AG04450 (cell line): Measurements from ENCODE around the gene PIKFYVE. TPM values are rescaled to one million over a fixed set of nuclear protein-coding genes. Genes with fewer than 3 reads are reported as not detected.

Experiments
- CTCF ChIA-PET: fragments of 300-600, 350-600 bp; formaldehyde crosslinking; extraction: SDS; loops from one replicate; lab custom pipeline; 2022; ENCODE audit warnings: antibody characterized with exemption, inconsistent platforms; lab: Charles Lee
- POLR2A ChIA-PET: fragments of 350-600 bp; formaldehyde crosslinking; extraction: SDS; loops from one replicate; lab custom pipeline; 2021; ENCODE audit warnings: antibody characterized with exemption, inconsistent platforms; lab: Yijun Ruan, JAX
- DNase-seq: peaks from one replicate; pipeline ENCODE4 v3.0.0-alpha.2; 2011; ENCODE audit warnings: low read depth, low spot score
- H3K27ac ChIP-seq: one replicate; pipeline ENCODE4 v1.5.1; 2012; ENCODE audit warnings: low read depth, low read length, control low read depth
- H3K27me3 ChIP-seq: one replicate; pipeline ENCODE4 v1.6.0; 2012; ENCODE audit warnings: low read length; ENCODE audit not compliant: control insufficient read depth, insufficient read depth
- H3K4me3 ChIP-seq: 2 replicates; pipeline ENCODE4 v1.5.1; 2011; ENCODE audit warnings: mild to moderate bottlenecking, low read depth, low read length, control low read depth
- H3K9me3 ChIP-seq: 2 replicates; pipeline ENCODE4 v1.5.1; 2012; ENCODE audit warnings: low read length; ENCODE audit not compliant: control insufficient read depth, insufficient read depth
- polyA plus RNA-seq: library from polyadenylated mRNA; depleted of rRNA; stranded (reverse); fragments of >200 nt; gene quantifications from 2 replicates; pipeline ENCODE4 v1.2.3, GENCODE V29; 2011; rRNA removed
- TF ChIP-seq, protein P1 (sequence below): IDR thresholded peaks from 2 replicates; pipeline ENCODE4 v1.5.1; 2011; ENCODE audit warnings: low read depth, low read length, control low read depth, inconsistent platforms

Gene PIKFYVE
- polyA plus RNA-seq, 1 experiment = 23.8 TPM

- Histone ChIP-seq H3K4me3 (no peak overlapping the region), H3K9me3 (no peaks in the 10 kb centered on the region), H3K27ac (no peak overlapping the region), H3K27me3 (no peaks in the 10 kb centered on the region)
- TF ChIP-seq, protein P1, sequence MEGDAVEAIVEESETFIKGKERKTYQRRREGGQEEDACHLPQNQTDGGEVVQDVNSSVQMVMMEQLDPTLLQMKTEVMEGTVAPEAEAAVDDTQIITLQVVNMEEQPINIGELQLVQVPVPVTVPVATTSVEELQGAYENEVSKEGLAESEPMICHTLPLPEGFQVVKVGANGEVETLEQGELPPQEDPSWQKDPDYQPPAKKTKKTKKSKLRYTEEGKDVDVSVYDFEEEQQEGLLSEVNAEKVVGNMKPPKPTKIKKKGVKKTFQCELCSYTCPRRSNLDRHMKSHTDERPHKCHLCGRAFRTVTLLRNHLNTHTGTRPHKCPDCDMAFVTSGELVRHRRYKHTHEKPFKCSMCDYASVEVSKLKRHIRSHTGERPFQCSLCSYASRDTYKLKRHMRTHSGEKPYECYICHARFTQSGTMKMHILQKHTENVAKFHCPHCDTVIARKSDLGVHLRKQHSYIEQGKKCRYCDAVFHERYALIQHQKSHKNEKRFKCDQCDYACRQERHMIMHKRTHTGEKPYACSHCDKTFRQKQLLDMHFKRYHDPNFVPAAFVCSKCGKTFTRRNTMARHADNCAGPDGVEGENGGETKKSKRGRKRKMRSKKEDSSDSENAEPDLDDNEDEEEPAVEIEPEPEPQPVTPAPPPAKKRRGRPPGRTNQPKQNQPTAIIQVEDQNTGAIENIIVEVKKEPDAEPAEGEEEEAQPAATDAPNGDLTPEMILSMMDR = no peak
- POLR2A ChIA-PET = no interaction called here
- CTCF ChIA-PET = interaction anchor here (0.8 to 1.6 kb wide), 3 partner anchors 23 to 936 kb away, joined by 3 to 6 read pairs (median 3); no protein-coding TSS in a partner anchor
- no peak for DNase-seq
Measured at GRCh38 chr2:208399201-208399600, 133.1 kb downstream of the PIKFYVE start.

GRCh38 chr2:208406474-208407451 lies 140.7 kb downstream of the PIKFYVE start, which contains the start of gene PTH2R:
TSS of gene PTH2R (plus strand) at chr2:208406792. CDS start at chr2:208407044, 252 bp downstream.
- ChIA-PET POLR2A (no interaction called here), CTCF (interaction anchor here (1.0 to 1.7 kb wide), 4 partner anchors 11 to 927 kb away, joined by 3 to 4 read pairs (median 4); no protein-coding TSS in a partner anchor)
- DNase-seq = no peak
- Histone ChIP-seq H3K9me3 (no peaks in the 10 kb centered on the region), H3K4me3 (no peak within 1 kb of the TSS; the same call in 1 of the 2 replicates), H3K27me3 (peaks cover 12% of the 10 kb centered on the region), H3K27ac (no peak within 1 kb of the TSS)
- TF ChIP-seq, protein P1 = no peak

DNA sequence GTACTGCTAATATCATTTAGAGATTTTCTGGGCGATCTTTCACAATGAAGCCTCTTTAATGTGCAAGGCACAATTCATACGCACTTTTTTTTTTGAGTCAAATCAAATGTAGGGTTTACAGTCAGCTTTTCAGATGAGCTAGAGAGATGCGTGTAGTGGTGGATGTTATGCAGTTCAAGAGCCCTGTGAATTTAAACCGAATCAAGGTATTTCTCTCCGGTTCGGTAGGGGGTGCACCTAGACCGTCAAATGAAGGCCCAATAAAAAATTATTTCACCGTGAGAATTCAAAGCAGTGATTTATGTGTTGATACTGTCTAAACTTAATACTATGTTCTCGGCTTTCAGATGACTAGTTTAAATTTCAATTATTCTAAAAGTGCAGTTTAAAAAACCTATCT lies 141.6 kb downstream of the PIKFYVE start:
- ChIA-PET POLR2A (no interaction called here), CTCF (interaction anchor here (1.0 to 1.2 kb wide), 3 partner anchors 10 to 926 kb away, joined by 3 to 4 read pairs (median 3); no protein-coding TSS in a partner anchor)
- TF ChIP-seq, protein P1 = peak; percentile 12; the same call in 1 of the 2 replicates
- no peak for DNase-seq
- Histone ChIP-seq H3K4me3 (no peak overlapping the region), H3K27ac (no peak overlapping the region), H3K27me3 (peaks cover 12% of the 10 kb centered on the region), H3K9me3 (no peaks in the 10 kb centered on the region)

Other genes with a start within 250 kb of the PIKFYVE start
- 5.3 and 7.0 TPM in 2 replicates for gene PLEKHM3, start 240.7 kb upstream of the PIKFYVE start, polyA plus RNA-seq
- not detected in 2 replicates for gene CRYGD, start 141.7 kb upstream of the PIKFYVE start, polyA plus RNA-seq
- not detected in 2 replicates for gene CRYGC, start 136.4 kb upstream of the PIKFYVE start, polyA plus RNA-seq
- not detected in 2 replicates for gene CRYGB, start 120.1 kb upstream of the PIKFYVE start, polyA plus RNA-seq
- not detected in 2 replicates for gene CRYGA, start 102.7 kb upstream of the PIKFYVE start, polyA plus RNA-seq
- not detected in 2 replicates for gene C2orf80, start 76.2 kb upstream of the PIKFYVE start, polyA plus RNA-seq
- gene IDH1, start 11.2 kb upstream of the PIKFYVE start, polyA plus RNA-seq = 111 and 148 TPM in 2 replicates
- not detected in 2 replicates for gene PTH2R, start 140.5 kb downstream of the PIKFYVE start, polyA plus RNA-seq